Measurements from ENCODE around the gene EDA.

- TF ChIP-seq POLR2A (IDR thresholded peaks at IDR 0.05) (no peak), CTCF (IDR thresholded peaks at IDR 0.05) (no peak)
These were observed 717 bp downstream of the EDA start for GRCh38 chrX:69616457-69617203.
